T-helper 17 cell (primary cell): Measurements from ENCODE around the gene APLP2. TPM values are rescaled to one million over a fixed set of nuclear protein-coding genes. Genes with fewer than 3 reads are reported as not detected.
A peak's percentile ranks its signal among the peaks of the same experiment; 100 is the strongest.
"Not testable (repeated sequence)": the region's sequence is repeated elsewhere in the genome, so short reads cannot be mapped to it uniquely, and the experiment has no call there.

Experiments used
- ATAC-seq: fragments of 150-1000 bp; cut with Tn5 transposase; 2 replicates; pipeline ENCODE4 v1.10.0; 2021; ENCODE audit warnings: mild to moderate bottlenecking, moderate library complexity
- DNase-seq, 3 donors: peaks; one replicate each; pipeline versions ENCODE4 v3.0.0 to v3.0.0-alpha.2; 2020 to 2021
- H3K9me3 ChIP-seq: one replicate; pipeline ENCODE4 v1.7.0; 2013; ENCODE audit warnings: low read length, mild to moderate bottlenecking; ENCODE audit not compliant: control insufficient read depth, poor library complexity, severe bottlenecking
- H3K27ac Mint-ChIP-seq: one replicate; pipeline ENCODE4 v1.8.0; 2022; ENCODE audit warnings: mild to moderate bottlenecking, moderate library complexity, mixed read lengths
- H3K27me3 Mint-ChIP-seq: one replicate; pipeline ENCODE4 v1.8.0; 2022; ENCODE audit warnings: mixed read lengths
- H3K36me3 Mint-ChIP-seq: one replicate; pipeline ENCODE4 v1.8.0; 2022; ENCODE audit warnings: low read depth, mixed read lengths
- H3K4me1 Mint-ChIP-seq: one replicate; pipeline ENCODE4 v1.8.0; 2022; ENCODE audit warnings: mild to moderate bottlenecking, mixed read lengths
- H3K4me3 Mint-ChIP-seq: one replicate; pipeline ENCODE4 v1.8.0; 2022; ENCODE audit warnings: mild to moderate bottlenecking, moderate library complexity, mixed read lengths
- total RNA-seq, 4 donors: library from RNA in 2 of 4; stranded (reverse) in 2 of 4; gene quantifications; one replicate each; pipeline ENCODE4 v1.2.3 and lab custom pipeline; 2022 to 2026

Gene APLP2
- total RNA-seq, 2 donors from 2014 or later: 37.7 to 44.4 TPM

GRCh38 chr11:130181295-130182272 lies 111.9 kb downstream of the APLP2 start:
- DNase-seq (no peak), ATAC-seq (peak; percentile 30)
- no peak overlapping the region for H3K4me3 Mint-ChIP-seq
- H3K27me3 Mint-ChIP-seq: peaks cover 26% of the 10 kb centered on the region
- no peaks in the 10 kb centered on the region for H3K4me1 Mint-ChIP-seq
- H3K36me3 Mint-ChIP-seq: no peaks in the 10 kb centered on the region
- no peak overlapping the region for H3K27ac Mint-ChIP-seq
- no peaks in the 10 kb centered on the region for H3K9me3 ChIP-seq

DNA sequence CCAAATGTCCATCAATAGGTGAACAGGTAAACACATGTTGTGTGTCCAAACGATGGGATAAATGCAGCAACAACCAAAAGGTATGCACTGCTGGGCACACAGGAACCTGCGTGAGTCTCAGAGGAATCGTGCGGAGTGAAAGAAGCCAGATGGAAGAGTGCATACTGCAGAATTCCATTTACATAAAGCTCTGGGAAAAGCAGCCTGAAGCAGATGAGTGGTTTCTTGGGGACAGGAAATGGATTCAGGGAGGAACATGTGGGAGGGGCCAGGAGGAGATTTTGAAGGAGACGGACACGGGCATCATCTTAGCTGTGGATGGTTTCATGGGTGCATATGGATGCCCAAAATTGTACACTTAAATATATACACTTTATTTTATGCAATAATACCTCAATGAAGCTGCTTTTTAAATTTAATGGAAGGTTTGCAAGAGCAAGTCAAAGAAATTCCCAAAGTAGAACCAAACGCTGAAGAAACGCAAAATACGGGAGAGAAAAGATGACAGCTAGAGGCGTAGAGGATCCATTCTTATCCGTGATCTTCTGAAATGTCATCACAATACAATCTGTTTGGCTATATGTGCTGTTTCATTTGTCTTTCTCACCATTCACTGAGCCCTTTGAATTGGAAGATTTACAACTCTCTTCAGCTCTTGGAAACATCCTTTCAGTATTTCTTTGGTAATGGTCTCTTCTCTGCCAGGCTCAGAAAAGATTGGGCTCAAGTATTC lies 114.3 kb downstream of the APLP2 start:
- H3K9me3 ChIP-seq: no peaks in the 10 kb centered on the region
- ATAC-seq: no peak
- no peak overlapping the region for H3K27ac Mint-ChIP-seq
- H3K36me3 Mint-ChIP-seq: no peaks in the 10 kb centered on the region
- no peaks in the 10 kb centered on the region for H3K4me1 Mint-ChIP-seq
- peaks cover 25% of the 10 kb centered on the region for H3K27me3 Mint-ChIP-seq
- H3K4me3 Mint-ChIP-seq: no peak overlapping the region
- no peak for DNase-seq

DNA sequence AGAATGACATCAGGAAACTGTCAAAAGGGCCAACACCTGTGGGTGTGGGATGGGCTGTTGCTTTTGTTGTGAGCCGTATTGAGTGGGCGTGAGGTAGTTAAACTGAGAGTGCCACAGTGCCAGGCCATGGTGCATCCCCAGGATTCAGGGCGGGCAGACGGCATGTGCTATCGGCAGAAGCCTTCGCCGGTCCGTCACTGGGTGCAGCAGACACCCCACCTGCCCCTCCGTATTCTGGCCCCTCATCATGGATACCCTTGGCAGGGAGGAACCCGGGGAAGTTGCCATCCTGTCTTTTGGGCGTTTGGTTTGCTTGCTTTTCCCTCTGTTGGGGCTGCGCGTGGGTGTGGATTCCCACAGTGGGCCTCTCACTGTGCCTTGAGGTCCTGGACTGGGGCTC lies 117.4 kb downstream of the APLP2 start:
- no peak overlapping the region for H3K27ac Mint-ChIP-seq
- H3K4me1 Mint-ChIP-seq: no peaks in the 10 kb centered on the region
- DNase-seq (no peak), ATAC-seq (no peak)
- H3K9me3 ChIP-seq: no peaks in the 10 kb centered on the region
- H3K36me3 Mint-ChIP-seq: no peaks in the 10 kb centered on the region
- no peak overlapping the region for H3K4me3 Mint-ChIP-seq
- peaks cover 25% of the 10 kb centered on the region for H3K27me3 Mint-ChIP-seq

- no peak for ATAC-seq
- peaks cover 25% of the 10 kb centered on the region for H3K27me3 Mint-ChIP-seq
- no peak overlapping the region for H3K4me3 Mint-ChIP-seq
- H3K9me3 ChIP-seq: no peaks in the 10 kb centered on the region
- no peaks in the 10 kb centered on the region for H3K36me3 Mint-ChIP-seq
- H3K27ac Mint-ChIP-seq: no peak overlapping the region
- no peak for DNase-seq
- no peaks in the 10 kb centered on the region for H3K4me1 Mint-ChIP-seq
Measured at GRCh38 chr11:130188047-130188446, 118.4 kb downstream of the APLP2 start.

DNA sequence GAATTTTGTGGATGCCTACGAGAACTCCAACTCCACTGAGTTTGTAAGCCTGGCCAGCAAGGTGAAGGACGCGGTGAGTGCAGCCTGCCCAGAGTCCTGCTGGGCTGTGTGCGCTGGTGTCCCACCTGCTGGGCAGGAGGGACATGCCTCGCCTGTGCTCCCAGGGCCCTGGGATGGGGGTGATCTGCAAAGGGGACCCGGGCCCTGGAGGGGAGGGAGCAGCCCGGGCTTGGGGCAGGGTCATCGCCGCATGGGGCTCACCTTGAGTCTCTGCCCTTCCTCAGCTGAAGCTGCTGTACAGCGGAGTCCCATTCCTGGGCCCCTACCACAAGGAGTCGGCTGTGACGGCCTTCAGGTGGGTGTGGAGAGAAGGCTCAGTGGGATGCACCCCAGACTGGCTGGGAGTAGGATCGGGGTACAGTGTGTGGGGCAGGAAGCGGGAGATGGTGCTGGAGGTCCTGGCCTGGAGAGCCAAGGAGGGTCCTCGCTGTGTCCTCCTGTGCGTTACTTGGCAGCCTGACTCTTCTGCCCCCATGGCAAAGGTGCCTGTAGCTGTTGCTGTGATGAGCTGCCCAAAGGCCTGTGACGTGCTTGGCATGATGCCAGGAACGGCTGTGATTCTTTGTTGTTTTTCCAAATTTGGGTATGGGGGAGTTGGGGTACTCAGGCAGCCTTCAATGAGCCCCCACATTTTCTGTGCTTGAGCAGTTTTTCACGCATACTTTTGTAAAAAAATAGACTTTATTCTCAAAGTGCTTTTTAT lies 119.1 kb downstream of the APLP2 start:
- no peak overlapping the region for H3K4me3 Mint-ChIP-seq
- DNase-seq (no peak), ATAC-seq (no peak)
- H3K27ac Mint-ChIP-seq: no peak overlapping the region
- H3K27me3 Mint-ChIP-seq: peaks cover 22% of the 10 kb centered on the region
- no peaks in the 10 kb centered on the region for H3K36me3 Mint-ChIP-seq
- no peaks in the 10 kb centered on the region for H3K4me1 Mint-ChIP-seq
- no peaks in the 10 kb centered on the region for H3K9me3 ChIP-seq

DNA sequence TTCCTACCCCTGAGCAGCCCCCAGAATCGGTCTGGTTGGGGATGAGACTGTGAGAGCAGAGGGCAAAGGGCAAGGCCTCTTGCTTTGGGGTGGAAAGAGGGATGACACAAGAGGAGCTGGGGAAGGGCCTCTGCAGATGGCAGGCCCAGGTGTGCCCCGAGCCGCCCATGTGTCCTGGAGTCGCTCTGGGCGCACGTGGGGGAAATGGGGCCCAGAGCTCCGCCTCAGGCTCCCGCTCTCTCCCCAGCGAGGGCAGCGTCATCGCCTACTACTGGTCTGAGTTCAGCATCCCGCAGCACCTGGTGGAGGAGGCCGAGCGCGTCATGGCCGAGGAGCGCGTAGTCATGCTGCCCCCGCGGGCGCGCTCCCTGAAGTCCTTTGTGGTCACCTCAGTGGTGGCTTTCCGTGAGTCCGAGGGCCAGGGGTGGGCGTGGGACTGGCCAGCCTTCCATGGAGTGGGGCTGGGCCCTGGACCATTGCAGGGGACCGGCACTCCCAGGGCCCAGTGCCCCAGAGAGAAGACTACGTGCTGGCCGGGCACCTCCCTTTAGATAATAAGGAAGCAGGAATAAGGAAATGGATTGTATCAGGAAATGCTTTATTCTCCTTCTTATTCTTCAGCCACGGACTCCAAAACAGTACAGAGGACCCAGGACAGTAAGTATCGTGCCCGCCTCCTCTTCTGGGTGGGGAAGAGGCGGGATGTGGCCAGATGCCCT lies 120.0 kb downstream of the APLP2 start:
- H3K9me3 ChIP-seq: no peaks in the 10 kb centered on the region
- Mint-ChIP-seq H3K4me1 (peaks cover 1% of the 10 kb centered on the region), H3K27me3 (peaks cover 16% of the 10 kb centered on the region), H3K4me3 (no peak overlapping the region), H3K36me3 (no peaks in the 10 kb centered on the region), H3K27ac (no peak overlapping the region)
- no peak for DNase-seq
- ATAC-seq: no peak

DNA sequence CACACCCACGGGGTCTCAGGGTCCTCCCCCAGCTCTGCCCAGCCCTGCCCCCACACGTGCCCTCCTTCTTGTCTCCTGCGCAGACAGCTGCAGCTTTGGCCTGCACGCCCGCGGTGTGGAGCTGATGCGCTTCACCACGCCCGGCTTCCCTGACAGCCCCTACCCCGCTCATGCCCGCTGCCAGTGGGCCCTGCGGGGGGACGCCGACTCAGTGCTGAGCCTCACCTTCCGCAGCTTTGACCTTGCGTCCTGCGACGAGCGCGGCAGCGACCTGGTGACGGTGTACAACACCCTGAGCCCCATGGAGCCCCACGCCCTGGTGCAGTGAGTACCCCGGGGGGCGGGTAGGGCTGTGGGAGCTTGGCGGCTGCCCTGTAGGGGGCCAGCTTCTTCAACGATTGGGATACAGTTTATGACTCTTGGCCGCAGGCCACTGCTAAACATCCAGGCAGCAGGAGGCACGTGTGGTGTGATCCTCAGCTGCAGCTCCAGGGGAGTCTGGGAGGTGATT lies 120.7 kb downstream of the APLP2 start:
- Mint-ChIP-seq H3K27me3 (peaks cover 13% of the 10 kb centered on the region), H3K4me3 (no peak overlapping the region), H3K36me3 (no peaks in the 10 kb centered on the region), H3K4me1 (peaks cover 2% of the 10 kb centered on the region), H3K27ac (no peak overlapping the region)
- no peaks in the 10 kb centered on the region for H3K9me3 ChIP-seq
- ATAC-seq: no peak
- DNase-seq: no peak

DNA sequence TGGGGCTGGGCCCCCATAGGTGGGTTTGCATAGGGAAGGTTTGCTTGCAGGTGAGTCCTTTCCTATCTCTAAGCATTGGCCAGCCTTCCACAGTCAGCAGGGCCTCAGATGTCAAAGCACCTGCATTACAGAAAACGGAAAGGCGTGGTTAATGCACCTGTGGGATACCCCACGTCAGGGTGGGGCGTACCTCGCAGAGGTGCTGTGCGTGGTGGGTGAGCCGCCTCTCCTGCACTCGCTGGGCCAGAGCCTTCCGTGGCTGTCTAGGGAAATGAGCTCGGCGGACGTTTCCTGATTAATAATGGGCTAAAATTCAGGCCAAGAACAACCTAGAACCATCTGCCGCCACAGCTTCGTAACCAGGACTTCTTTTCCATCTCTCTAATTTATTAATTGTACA lies 122.2 kb downstream of the APLP2 start:
- H3K36me3 Mint-ChIP-seq: no peaks in the 10 kb centered on the region
- no peak overlapping the region for H3K4me3 Mint-ChIP-seq
- H3K4me1 Mint-ChIP-seq: peaks cover 2% of the 10 kb centered on the region
- peaks cover 3% of the 10 kb centered on the region for H3K27me3 Mint-ChIP-seq
- ATAC-seq: no peak
- H3K9me3 ChIP-seq: no peaks in the 10 kb centered on the region
- no peak overlapping the region for H3K27ac Mint-ChIP-seq
- no peak for DNase-seq

DNA sequence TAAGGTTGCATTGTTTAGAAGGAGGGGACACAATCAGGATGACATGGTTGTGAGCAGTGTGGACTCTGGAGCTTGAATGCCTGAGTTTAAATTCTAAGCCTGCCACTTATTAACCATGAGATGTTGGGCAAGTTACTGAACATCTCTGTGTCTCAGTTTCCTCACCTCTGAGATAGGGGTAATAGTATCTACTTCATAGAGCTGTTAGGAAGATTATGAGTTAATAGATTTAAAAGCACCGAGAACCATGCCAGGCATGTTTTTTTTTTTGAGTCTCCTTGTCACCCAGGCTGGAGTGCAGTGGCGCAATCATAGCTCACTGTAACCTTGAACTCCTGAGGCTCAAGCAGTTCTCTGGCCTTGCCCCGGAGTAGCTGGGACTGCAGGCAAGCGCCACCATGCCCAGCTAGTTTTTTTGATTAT lies 123.2 kb downstream of the APLP2 start:
- Mint-ChIP-seq H3K27me3 (no peaks in the 10 kb centered on the region), H3K36me3 (no peaks in the 10 kb centered on the region), H3K4me1 (peaks cover 2% of the 10 kb centered on the region), H3K27ac (no peak overlapping the region), H3K4me3 (no peak overlapping the region)
- H3K9me3 ChIP-seq: no peaks in the 10 kb centered on the region
- no peak for DNase-seq
- ATAC-seq: no peak

DNA sequence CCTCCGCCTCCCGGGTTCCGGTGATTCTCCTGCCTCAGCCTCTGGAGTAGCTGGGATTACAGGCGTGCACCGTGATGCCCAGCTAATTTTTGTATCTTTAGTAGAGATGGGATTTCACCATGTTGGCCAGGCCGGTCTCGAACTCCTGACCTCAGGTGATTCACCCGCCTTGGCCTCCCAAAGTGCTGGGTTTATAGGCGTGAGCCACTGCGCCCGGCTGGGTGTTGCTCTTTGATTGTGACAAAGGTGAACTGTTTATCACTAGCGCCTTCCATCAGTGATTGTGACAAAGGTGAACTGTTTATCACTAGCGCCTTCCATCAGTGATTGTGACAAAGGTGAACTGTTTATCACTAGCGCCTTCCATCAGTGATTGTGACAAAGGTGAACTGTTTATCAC lies 123.9 kb downstream of the APLP2 start:
- not testable (repeated sequence) for H3K27me3 Mint-ChIP-seq, DNase-seq, H3K36me3 Mint-ChIP-seq, H3K9me3 ChIP-seq, ATAC-seq, H3K4me3 Mint-ChIP-seq, H3K4me1 Mint-ChIP-seq
- peak overlapping the region; percentile 65 for H3K27ac Mint-ChIP-seq
